Left lung (tissue), 10 donors: Measurements from ENCODE around the gene ANO2. TPM values are rescaled to one million over a fixed set of nuclear protein-coding genes. Genes with fewer than 3 reads are reported as not detected.

ENCODE experiments used
- ATAC-seq: fragments of 200-7000 bp; cut with Tn5 transposase; one replicate; pipeline ENCODE4 v1.9.1; 2020; ENCODE audit warnings: moderate library complexity
- DNase-seq, 4 donors: peaks; one replicate each; pipeline ENCODE4 v3.0.0-alpha.2; 2013 to 2020
- H3K27ac ChIP-seq, 2 donors: fragments of 200-600 bp; sonication (generic) in 1 of 2; one replicate each; pipeline versions ENCODE4 v1.5.0 to v1.8.0; 2020 to 2021
- H3K27me3 ChIP-seq, 2 donors: fragments of 200-600 bp; sonication (generic) in 1 of 2; one replicate each; pipeline versions ENCODE4 v1.5.0 to v1.8.0; 2020 to 2021
- H3K36me3 ChIP-seq, 2 donors: fragments of 200-600 bp; sonication (generic) in 1 of 2; one replicate each; pipeline versions ENCODE4 v1.5.0 to v1.8.0; 2020 to 2021
- H3K4me1 ChIP-seq, 2 donors: fragments of 200-600 bp; one replicate each; pipeline ENCODE4 v1.8.0; 2021
- H3K4me3 ChIP-seq, 2 donors: fragments of 200-600 bp; sonication (generic) in 1 of 2; one replicate each; pipeline versions ENCODE4 v1.5.0 to v1.8.0; 2020 to 2021; ENCODE audit warnings: mild to moderate bottlenecking in 1 of 2
- H3K9me3 ChIP-seq, 2 donors: fragments of 200-600 bp; sonication (generic) in 1 of 2; one replicate each; pipeline versions ENCODE4 v1.5.0 to v1.8.0; 2020 to 2021
- intact Hi-C, 2 donors: fragments of 100-400 bp; cut with DNase I; formaldehyde crosslinking; loops; one replicate each; pipeline versions ENCODE4 v1.11.2 to v1.14.2; 2022
- polyA plus RNA-seq, 6 donors: library from polyadenylated mRNA; unstranded; fragments of 120-200 nt; gene quantifications; one replicate each; pipeline ENCODE4 v1.2.1, GENCODE V29; 2013; ENCODE audit not compliant: insufficient read length in 6 of 6
- total RNA-seq, 2 donors: library from RNA; stranded (reverse); fragmentation: NEBNext Ultra II Directional; extraction: Animal tissue kit (Norgen Biotek cat#: 25700); gene quantifications; one replicate each; pipeline ENCODE4 v1.2.1, GENCODE V29; 2021
- TF ChIP-seq, protein P1 (sequence below), 2 donors: fragments of 200-600 bp; sonication (generic) in 1 of 2; IDR thresholded peaks; one replicate each; pipeline versions ENCODE4 v1.5.0 to v1.8.0; 2021; ENCODE audit warnings: antibody characterized with exemption in 2 of 2
- donor health status: DM: no; HTN: yes; CAD: no.
- donor health status: DM: no; HTN: no; CAD: no.

The ANO2 gene
- total and polyA plus RNA-seq, 8 donors = 3.4 to 10.5 (median 6.1) TPM

DNA sequence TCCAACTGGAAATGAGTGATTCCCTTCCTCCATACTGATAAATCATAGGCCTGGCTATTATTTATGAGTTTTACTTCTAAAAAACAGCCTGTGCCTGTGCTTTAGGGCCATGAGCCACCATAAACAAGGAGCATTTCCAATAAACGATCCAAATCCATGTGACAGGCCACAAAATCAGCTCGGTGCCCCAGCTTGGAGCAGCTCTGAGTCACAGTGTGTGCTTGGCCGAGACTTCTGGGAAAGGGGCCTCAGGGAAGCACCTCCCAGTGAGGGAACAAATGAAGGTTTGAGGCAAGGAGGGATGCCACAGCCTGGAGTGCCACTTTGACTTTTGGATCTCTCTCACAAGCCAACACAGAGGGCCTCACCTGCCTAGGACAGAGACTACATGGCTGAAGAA lies 322.8 kb downstream of the ANO2 start:
- DNase-seq (no peak), ATAC-seq (no peak)
- Histone ChIP-seq H3K4me3 (no peak overlapping the region), H3K9me3 (no peaks in the 10 kb centered on the region), H3K27me3 (no peaks in the 10 kb centered on the region), H3K4me1 (no peaks in the 10 kb centered on the region), H3K27ac (no peak overlapping the region), H3K36me3 (no peaks in the 10 kb centered on the region)
- intact Hi-C loops = no loop called here
- TF ChIP-seq, protein P1, sequence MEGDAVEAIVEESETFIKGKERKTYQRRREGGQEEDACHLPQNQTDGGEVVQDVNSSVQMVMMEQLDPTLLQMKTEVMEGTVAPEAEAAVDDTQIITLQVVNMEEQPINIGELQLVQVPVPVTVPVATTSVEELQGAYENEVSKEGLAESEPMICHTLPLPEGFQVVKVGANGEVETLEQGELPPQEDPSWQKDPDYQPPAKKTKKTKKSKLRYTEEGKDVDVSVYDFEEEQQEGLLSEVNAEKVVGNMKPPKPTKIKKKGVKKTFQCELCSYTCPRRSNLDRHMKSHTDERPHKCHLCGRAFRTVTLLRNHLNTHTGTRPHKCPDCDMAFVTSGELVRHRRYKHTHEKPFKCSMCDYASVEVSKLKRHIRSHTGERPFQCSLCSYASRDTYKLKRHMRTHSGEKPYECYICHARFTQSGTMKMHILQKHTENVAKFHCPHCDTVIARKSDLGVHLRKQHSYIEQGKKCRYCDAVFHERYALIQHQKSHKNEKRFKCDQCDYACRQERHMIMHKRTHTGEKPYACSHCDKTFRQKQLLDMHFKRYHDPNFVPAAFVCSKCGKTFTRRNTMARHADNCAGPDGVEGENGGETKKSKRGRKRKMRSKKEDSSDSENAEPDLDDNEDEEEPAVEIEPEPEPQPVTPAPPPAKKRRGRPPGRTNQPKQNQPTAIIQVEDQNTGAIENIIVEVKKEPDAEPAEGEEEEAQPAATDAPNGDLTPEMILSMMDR (IDR thresholded peaks at IDR 0.05) = no peak

DNA sequence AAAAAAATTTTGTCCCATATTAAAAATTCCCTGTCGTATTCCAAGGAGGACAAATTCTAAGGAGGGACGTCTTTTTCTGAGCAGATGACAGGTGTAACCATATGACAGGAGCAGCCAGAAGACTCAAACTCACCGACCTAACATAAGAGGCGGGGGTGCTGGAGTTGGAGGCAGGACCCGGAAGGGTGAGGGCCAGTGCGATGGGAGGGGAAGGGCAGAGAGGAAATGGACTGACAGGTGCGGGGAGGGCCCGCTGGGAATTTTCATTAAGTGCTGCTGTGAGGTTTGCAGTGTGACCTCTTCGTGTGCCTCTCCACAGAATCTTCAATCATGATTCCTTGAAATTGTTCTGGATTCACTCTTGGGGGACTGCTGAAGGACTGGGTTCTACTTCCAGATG lies 323.7 kb downstream of the ANO2 start:
- TF ChIP-seq, protein P1 (IDR thresholded peaks at IDR 0.05) = no peak
- Histone ChIP-seq H3K36me3 (no peaks in the 10 kb centered on the region), H3K27ac (no peak overlapping the region), H3K9me3 (no peaks in the 10 kb centered on the region), H3K4me3 (no peak overlapping the region), H3K27me3 (no peaks in the 10 kb centered on the region), H3K4me1 (no peaks in the 10 kb centered on the region)
- no peak for DNase-seq
- intact Hi-C loops = no loop called here
- no peak for ATAC-seq

DNA sequence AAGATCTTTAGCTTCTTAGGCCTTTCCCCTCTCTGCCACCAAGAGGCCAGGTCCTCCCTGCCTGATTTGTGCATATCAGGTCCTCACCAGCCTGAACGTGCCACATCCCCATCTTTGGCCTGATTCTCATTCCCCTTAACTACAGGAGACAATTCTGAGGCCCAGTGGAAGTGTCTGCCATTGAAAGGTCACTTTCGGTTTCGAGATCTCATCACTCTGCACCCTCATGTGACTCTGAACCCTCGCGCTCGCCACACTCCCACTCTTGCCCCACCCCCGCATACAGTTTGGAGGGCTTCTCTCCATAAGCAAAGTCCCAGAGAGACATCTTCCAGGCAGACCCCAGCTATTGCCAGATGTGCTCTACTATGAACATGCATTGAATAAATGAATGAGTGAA lies 324.2 kb downstream of the ANO2 start:
- Histone ChIP-seq H3K36me3 (no peaks in the 10 kb centered on the region), H3K4me3 (no peak overlapping the region), H3K27me3 (no peaks in the 10 kb centered on the region), H3K4me1 (no peaks in the 10 kb centered on the region), H3K9me3 (no peaks in the 10 kb centered on the region), H3K27ac (no peak overlapping the region)
- TF ChIP-seq, protein P1 (IDR thresholded peaks at IDR 0.05) = no peak
- intact Hi-C loops = no loop called here
- ATAC-seq = no peak
- DNase-seq = no peak

DNA sequence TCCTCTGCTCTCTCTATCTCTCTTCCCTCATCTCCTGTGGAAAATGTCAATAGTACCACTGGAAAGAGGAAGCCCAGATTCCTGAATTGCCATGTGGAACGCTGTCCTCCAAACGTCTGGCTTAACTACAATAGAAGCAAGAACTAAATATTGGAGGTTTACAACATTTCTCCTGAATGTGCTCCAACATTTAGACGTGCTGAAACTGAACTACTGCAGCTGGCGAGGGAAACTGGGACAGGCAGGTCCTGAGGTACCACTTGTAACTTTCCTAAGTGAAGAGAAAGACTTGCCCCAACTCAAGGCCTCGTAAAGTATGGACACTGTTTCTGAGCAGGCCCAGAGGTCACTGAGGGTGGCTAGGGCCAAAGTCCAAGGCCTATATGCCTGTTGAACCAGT lies 325.4 kb downstream of the ANO2 start:
- TF ChIP-seq, protein P1 (IDR thresholded peaks at IDR 0.05) = no peak
- DNase-seq (peak in 2 of 4 donors; percentile 63 to 78), ATAC-seq (no peak)
- no peaks in the 10 kb centered on the region for H3K9me3 ChIP-seq
- no peaks in the 10 kb centered on the region for H3K27me3 ChIP-seq
- H3K4me1 ChIP-seq = no peaks in the 10 kb centered on the region
- no peak overlapping the region for H3K4me3 ChIP-seq
- intact Hi-C loops = no loop called here
- no peaks in the 10 kb centered on the region for H3K36me3 ChIP-seq
- H3K27ac ChIP-seq = no peak overlapping the region

- DNase-seq (no peak), ATAC-seq (no peak)
- Histone ChIP-seq H3K9me3 (no peaks in the 10 kb centered on the region), H3K4me3 (no peak overlapping the region), H3K27me3 (no peaks in the 10 kb centered on the region), H3K4me1 (no peaks in the 10 kb centered on the region), H3K27ac (no peak overlapping the region), H3K36me3 (no peaks in the 10 kb centered on the region)
- TF ChIP-seq, protein P1 (IDR thresholded peaks at IDR 0.05) = no peak
- intact Hi-C loops = no loop called here
Observed at GRCh38 chr12:5616854-5617253, 328.2 kb downstream of the ANO2 start.
